ENCODE measurements around the gene BICRAL.
"Not testable (repeated sequence)": the region's sequence is repeated elsewhere in the genome, so short reads cannot be mapped to it uniquely, and the experiment has no call there.

BICRAL gene

GRCh38 chr6:42896178-42896719 is 114.4 kb downstream of the BICRAL start:
- Histone ChIP-seq H3K4me3 (ENCODE audit: low read length) (no peak overlapping the region), H3K9me3 (ENCODE audit: insufficient read depth, low read length) (no peaks in the 10 kb centered on the region), H4K20me1 (ENCODE audit: insufficient read depth, low read length) (no peaks in the 10 kb centered on the region), H3K27me3 (ENCODE audit: low read depth, low read length) (no peaks in the 10 kb centered on the region), H3K4me2 (ENCODE audit: low read length) (no peak overlapping the region), H3K9ac (ENCODE audit: low read length) (no peak overlapping the region), H3K27ac (ENCODE audit: low read length) (no peak overlapping the region), H3K79me2 (ENCODE audit: low read length) (no peaks in the 10 kb centered on the region), H3K36me3 (replicated peaks; ENCODE audit: low read depth, low read length) (no peaks in the 10 kb centered on the region), H3K4me1 (ENCODE audit: low read length) (peaks cover 29% of the 10 kb centered on the region), H2AFZ (ENCODE audit: low read depth, low read length) (no peak overlapping the region)
- TF ChIP-seq, protein P1, sequence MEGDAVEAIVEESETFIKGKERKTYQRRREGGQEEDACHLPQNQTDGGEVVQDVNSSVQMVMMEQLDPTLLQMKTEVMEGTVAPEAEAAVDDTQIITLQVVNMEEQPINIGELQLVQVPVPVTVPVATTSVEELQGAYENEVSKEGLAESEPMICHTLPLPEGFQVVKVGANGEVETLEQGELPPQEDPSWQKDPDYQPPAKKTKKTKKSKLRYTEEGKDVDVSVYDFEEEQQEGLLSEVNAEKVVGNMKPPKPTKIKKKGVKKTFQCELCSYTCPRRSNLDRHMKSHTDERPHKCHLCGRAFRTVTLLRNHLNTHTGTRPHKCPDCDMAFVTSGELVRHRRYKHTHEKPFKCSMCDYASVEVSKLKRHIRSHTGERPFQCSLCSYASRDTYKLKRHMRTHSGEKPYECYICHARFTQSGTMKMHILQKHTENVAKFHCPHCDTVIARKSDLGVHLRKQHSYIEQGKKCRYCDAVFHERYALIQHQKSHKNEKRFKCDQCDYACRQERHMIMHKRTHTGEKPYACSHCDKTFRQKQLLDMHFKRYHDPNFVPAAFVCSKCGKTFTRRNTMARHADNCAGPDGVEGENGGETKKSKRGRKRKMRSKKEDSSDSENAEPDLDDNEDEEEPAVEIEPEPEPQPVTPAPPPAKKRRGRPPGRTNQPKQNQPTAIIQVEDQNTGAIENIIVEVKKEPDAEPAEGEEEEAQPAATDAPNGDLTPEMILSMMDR (IDR thresholded peaks at IDR 0.05; ENCODE audit: low read depth, low read length), result no peak
- TF ChIP-seq EZH2phosphoT487 (IDR thresholded peaks at IDR 0.05; ENCODE audit: low read depth), result no peak

- no peaks in the 10 kb centered on the region for H3K79me2 ChIP-seq (ENCODE audit: low read length)
- no peaks in the 10 kb centered on the region for H3K27me3 ChIP-seq (ENCODE audit: low read depth, low read length)
- H3K4me3 ChIP-seq (ENCODE audit: low read length), result 0 out of 2 replicates have a peak overlapping the region, but pooled peaks have one; percentile 40
- no peak overlapping the region for H3K9ac ChIP-seq (ENCODE audit: low read length)
- 0 out of 2 replicates have a peak overlapping the region, but pooled peaks have one; percentile 1 for H2AFZ ChIP-seq (ENCODE audit: low read depth, low read length)
- H4K20me1 ChIP-seq (ENCODE audit: insufficient read depth, low read length), result no peaks in the 10 kb centered on the region
- TF ChIP-seq, protein P1 (IDR thresholded peaks at IDR 0.05; ENCODE audit: low read depth, low read length), result peak; percentile 79
- no peak for TF ChIP-seq EZH2phosphoT487 (IDR thresholded peaks at IDR 0.05; ENCODE audit: low read depth)
- no peaks in the 10 kb centered on the region for H3K9me3 ChIP-seq (ENCODE audit: insufficient read depth, low read length)
- no peaks in the 10 kb centered on the region for H3K36me3 ChIP-seq (replicated peaks; ENCODE audit: low read depth, low read length)
- H3K4me2 ChIP-seq (ENCODE audit: low read length), result peak overlapping the region; percentile 56
- peaks cover 24% of the 10 kb centered on the region for H3K4me1 ChIP-seq (ENCODE audit: low read length)
- no peak overlapping the region for H3K27ac ChIP-seq (ENCODE audit: low read length)
These were observed 117.1 kb downstream of the BICRAL start for GRCh38 chr6:42898891-42899361.

- H3K9ac ChIP-seq (ENCODE audit: low read length), result no peak overlapping the region
- H3K4me3 ChIP-seq (ENCODE audit: low read length), result no peak overlapping the region
- H3K4me1 ChIP-seq (ENCODE audit: low read length), result peaks cover 18% of the 10 kb centered on the region
- H2AFZ ChIP-seq (ENCODE audit: low read depth, low read length), result no peak overlapping the region
- no peak overlapping the region for H3K4me2 ChIP-seq (ENCODE audit: low read length)
- H4K20me1 ChIP-seq (ENCODE audit: insufficient read depth, low read length), result no peaks in the 10 kb centered on the region
- H3K79me2 ChIP-seq (ENCODE audit: low read length), result no peaks in the 10 kb centered on the region
- H3K27me3 ChIP-seq (ENCODE audit: low read depth, low read length), result no peaks in the 10 kb centered on the region
- H3K9me3 ChIP-seq (ENCODE audit: insufficient read depth, low read length), result no peaks in the 10 kb centered on the region
- no peak overlapping the region for H3K27ac ChIP-seq (ENCODE audit: low read length)
- H3K36me3 ChIP-seq (replicated peaks; ENCODE audit: low read depth, low read length), result no peaks in the 10 kb centered on the region
- TF ChIP-seq EZH2phosphoT487 (IDR thresholded peaks at IDR 0.05; ENCODE audit: low read depth), result no peak
- TF ChIP-seq, protein P1 (IDR thresholded peaks at IDR 0.05; ENCODE audit: low read depth, low read length), result no peak
These were observed 118.0 kb downstream of the BICRAL start for GRCh38 chr6:42899871-42900270.

DNA sequence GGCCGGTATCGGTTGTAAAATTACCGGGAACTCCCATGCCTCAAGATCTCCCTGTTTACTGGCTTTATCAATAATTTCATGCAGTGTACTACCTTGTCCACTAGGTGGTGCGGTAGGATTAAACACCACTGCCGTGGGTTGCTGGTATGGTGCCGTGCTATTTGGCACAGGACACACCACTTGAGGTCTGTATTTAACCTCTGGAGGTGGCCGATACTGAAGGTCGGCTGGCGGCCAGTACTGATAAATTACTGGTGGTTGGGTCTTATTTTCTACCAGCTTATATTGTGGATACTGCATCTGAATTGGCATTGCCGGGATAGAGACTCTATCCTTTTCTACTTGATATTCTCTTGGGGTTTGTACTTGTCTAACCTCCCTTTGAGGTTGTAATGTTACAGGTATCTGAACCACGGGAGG is 119.7 kb downstream of the BICRAL start:
- Histone ChIP-seq H4K20me1 (ENCODE audit: insufficient read depth, low read length) (no peaks in the 10 kb centered on the region), H3K4me1 (ENCODE audit: low read length) (peaks cover 18% of the 10 kb centered on the region), H3K9me3 (ENCODE audit: insufficient read depth, low read length) (no peaks in the 10 kb centered on the region), H3K4me2 (ENCODE audit: low read length) (peak overlapping the region; percentile 54), H2AFZ (ENCODE audit: low read depth, low read length) (peak overlapping the region; percentile 67; the same call in 1 of the 2 replicates), H3K27me3 (ENCODE audit: low read depth, low read length) (no peaks in the 10 kb centered on the region), H3K79me2 (ENCODE audit: low read length) (no peaks in the 10 kb centered on the region), H3K36me3 (replicated peaks; ENCODE audit: low read depth, low read length) (no peaks in the 10 kb centered on the region), H3K27ac (ENCODE audit: low read length) (no peak overlapping the region), H3K4me3 (ENCODE audit: low read length) (peak overlapping the region; percentile 51), H3K9ac (ENCODE audit: low read length) (peak overlapping the region; percentile 23; the same call in 1 of the 2 replicates)
- TF ChIP-seq EZH2phosphoT487 (IDR thresholded peaks at IDR 0.05; ENCODE audit: low read depth), result no peak
- TF ChIP-seq, protein P1 (IDR thresholded peaks at IDR 0.05; ENCODE audit: low read depth, low read length), result peak; percentile 95

- not testable (repeated sequence) for H3K79me2 ChIP-seq (ENCODE audit: low read length); H3K4me2 ChIP-seq (ENCODE audit: low read length); H3K27ac ChIP-seq (ENCODE audit: low read length); H3K4me3 ChIP-seq (ENCODE audit: low read length); H3K9me3 ChIP-seq (ENCODE audit: insufficient read depth, low read length); H4K20me1 ChIP-seq (ENCODE audit: insufficient read depth, low read length); H3K36me3 ChIP-seq (replicated peaks; ENCODE audit: low read depth, low read length); H3K9ac ChIP-seq (ENCODE audit: low read length); H3K27me3 ChIP-seq (ENCODE audit: low read depth, low read length)
- Histone ChIP-seq H3K4me1 (ENCODE audit: low read length) (peaks cover 18% of the 10 kb centered on the region), H2AFZ (ENCODE audit: low read depth, low read length) (peak overlapping the region; percentile 35; the same call in 1 of the 2 replicates)
These were observed 120.8 kb downstream of the BICRAL start for GRCh38 chr6:42902429-42903263.

Data from OCI-LY3 (cell line).